ENCODE data around the gene GJC1.

DNA sequence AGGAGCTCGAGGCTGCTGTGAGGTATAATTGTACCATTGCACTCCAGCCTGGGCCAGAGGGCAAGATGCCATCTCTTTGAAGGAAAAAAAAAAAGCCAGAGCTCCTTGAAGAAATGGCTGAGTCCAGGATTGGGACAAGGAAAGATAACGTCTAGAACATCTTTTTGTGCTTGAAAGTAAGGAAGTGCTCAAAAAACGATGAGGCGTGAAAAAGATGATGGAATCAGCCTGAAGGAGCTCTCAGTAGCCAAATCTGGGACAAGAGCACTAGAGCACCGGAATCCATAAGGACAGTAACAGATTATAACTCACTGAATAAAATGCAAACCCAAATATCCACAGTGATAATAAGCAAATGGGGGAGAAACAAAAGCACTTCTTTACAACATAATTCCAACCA lies 47.0 kb upstream of the GJC1 start:
- TF ChIP-seq, protein P1, sequence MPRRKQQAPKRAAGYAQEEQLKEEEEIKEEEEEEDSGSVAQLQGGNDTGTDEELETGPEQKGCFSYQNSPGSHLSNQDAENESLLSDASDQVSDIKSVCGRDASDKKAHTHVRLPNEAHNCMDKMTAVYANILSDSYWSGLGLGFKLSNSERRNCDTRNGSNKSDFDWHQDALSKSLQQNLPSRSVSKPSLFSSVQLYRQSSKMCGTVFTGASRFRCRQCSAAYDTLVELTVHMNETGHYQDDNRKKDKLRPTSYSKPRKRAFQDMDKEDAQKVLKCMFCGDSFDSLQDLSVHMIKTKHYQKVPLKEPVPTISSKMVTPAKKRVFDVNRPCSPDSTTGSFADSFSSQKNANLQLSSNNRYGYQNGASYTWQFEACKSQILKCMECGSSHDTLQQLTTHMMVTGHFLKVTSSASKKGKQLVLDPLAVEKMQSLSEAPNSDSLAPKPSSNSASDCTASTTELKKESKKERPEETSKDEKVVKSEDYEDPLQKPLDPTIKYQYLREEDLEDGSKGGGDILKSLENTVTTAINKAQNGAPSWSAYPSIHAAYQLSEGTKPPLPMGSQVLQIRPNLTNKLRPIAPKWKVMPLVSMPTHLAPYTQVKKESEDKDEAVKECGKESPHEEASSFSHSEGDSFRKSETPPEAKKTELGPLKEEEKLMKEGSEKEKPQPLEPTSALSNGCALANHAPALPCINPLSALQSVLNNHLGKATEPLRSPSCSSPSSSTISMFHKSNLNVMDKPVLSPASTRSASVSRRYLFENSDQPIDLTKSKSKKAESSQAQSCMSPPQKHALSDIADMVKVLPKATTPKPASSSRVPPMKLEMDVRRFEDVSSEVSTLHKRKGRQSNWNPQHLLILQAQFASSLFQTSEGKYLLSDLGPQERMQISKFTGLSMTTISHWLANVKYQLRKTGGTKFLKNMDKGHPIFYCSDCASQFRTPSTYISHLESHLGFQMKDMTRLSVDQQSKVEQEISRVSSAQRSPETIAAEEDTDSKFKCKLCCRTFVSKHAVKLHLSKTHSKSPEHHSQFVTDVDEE (CRISPR knock-in tag; IDR thresholded peaks at IDR 0.05): no peak
- no peak for TF ChIP-seq ZNF8 (CRISPR knock-in tag; IDR thresholded peaks at IDR 0.05)
- TF ChIP-seq RARB (CRISPR knock-in tag; IDR thresholded peaks at IDR 0.05): no peak
- TF ChIP-seq PATZ1 (CRISPR knock-in tag; IDR thresholded peaks at IDR 0.05; ENCODE audit: borderline replicate concordance): no peak
- TF ChIP-seq, protein P2, sequence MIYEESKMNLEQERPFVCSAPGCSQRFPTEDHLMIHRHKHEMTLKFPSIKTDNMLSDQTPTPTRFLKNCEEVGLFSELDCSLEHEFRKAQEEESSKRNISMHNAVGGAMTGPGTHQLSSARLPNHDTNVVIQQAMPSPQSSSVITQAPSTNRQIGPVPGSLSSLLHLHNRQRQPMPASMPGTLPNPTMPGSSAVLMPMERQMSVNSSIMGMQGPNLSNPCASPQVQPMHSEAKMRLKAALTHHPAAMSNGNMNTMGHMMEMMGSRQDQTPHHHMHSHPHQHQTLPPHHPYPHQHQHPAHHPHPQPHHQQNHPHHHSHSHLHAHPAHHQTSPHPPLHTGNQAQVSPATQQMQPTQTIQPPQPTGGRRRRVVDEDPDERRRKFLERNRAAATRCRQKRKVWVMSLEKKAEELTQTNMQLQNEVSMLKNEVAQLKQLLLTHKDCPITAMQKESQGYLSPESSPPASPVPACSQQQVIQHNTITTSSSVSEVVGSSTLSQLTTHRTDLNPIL (CRISPR knock-in tag; IDR thresholded peaks at IDR 0.05; ENCODE audit: low read depth): no peak

Data from SK-N-SH treated with all-trans-retinoic acid at 6 μM for 48 hours (cell line).